Dermis microvascular lymphatic vessel endothelial cell (primary cell): Measurements from ENCODE around the gene TTL. TPM values are rescaled to one million over a fixed set of nuclear protein-coding genes. Genes with fewer than 3 reads are reported as not detected.
A peak's percentile ranks its signal among the peaks of the same experiment; 100 is the strongest.
"Not testable (repeated sequence)": the region's sequence is repeated elsewhere in the genome, so short reads cannot be mapped to it uniquely, and the experiment has no call there.

ENCODE experiments used
- DNase-seq, 2 donors: peaks; one replicate each; pipeline versions ENCODE4 v3.0.0 to v3.0.0-alpha.2; 2010; ENCODE audit warnings: low read depth in 2 of 2
- total RNA-seq: library from RNA; depleted of rRNA; stranded (reverse); fragments of >200 nt; gene quantifications from 2 replicates; pipeline ENCODE4 v1.2.1, GENCODE V29; 2014

Gene TTL
- total RNA-seq, 1 donor from 2014 or later = 10.1 TPM

DNA sequence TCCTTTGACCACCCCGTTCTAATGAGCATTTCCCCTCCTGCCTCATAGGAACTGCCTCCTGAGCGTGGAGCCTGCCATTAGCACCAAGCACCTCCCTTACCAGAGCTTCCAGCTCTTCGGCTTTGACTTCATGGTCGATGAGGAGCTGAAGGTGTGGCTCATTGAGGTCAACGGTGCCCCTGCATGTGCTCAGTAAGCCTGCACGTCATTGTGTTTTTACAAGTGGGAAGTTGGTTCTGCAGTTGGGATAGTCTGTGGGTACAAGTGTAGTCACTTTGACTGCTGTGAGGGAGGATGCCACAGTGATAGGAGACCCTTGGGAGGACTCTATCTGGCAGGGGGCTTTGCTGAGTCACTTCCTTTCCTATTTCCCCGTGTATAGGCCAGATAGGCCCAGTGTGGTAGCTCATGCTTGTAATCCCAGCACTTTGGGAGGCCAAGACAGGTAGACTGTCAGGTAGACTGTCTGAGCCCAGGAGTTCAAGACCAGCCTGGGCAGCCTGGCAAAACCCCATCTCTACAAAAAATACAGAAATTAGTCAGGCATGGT is 38.4 kb downstream of the TTL start:
- DNase-seq = no peak

DNA sequence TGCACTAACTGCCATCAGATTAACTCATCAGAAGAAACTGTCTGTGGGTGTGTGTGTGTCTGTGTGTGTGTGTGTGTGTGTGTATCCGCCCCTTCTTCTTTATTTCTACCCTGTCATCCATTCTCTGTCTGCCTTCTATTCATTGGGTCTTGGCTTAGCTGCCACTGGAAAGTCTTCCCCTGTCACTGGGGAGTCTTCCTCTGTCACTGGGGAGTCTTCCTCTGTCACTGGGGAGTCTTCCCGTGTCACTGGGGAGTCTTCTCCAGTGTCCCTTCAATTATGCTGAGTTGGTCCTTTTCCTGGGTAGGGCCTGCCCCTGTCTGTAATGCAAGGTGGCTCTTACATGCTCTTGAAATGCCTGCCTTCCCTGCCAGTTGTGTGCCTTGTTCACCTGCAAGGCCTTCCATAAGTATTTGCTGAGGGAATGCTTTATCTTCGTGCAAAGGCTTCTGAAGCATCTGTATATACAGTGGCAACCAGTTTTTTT is 41.4 kb downstream of the TTL start:
- no peak for DNase-seq

DNA sequence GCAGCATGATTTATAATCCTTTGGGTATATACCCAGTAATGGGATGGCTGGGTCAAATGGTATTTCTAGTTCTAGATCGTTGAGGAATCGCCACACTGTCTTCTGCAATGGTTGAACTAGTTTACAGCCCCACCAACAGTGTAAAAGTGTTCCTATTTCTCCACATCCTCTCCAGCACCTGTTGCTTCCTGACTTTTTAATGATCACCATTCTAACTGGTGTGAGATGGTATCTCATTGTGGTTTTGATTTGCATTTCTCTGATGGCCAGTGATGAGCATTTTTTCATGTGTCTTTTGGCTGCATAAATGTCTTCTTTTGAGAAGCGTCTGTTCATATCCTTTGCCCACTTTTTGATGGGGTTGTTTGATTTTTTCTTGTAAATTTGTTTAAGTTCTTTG is 42.3 kb downstream of the TTL start:
- not testable (repeated sequence) for DNase-seq

DNA sequence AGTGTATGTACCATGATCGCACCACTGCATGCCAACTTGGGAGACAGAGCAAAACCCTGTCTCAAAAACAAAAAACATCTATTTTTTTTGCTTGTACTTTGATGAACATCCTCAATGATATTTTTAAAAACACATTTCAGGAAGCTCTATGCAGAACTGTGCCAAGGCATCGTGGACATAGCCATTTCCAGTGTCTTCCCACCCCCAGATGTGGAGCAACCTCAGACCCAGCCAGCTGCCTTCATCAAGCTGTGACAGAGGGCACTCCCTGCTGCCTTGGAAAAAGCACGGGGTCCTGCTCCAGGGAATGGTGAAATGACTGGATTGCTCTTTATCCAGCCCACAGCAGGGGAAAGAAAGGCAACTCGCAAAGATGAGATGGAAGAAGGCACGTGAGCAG is 46.6 kb downstream of the TTL start:
- DNase-seq = no peak

DNA sequence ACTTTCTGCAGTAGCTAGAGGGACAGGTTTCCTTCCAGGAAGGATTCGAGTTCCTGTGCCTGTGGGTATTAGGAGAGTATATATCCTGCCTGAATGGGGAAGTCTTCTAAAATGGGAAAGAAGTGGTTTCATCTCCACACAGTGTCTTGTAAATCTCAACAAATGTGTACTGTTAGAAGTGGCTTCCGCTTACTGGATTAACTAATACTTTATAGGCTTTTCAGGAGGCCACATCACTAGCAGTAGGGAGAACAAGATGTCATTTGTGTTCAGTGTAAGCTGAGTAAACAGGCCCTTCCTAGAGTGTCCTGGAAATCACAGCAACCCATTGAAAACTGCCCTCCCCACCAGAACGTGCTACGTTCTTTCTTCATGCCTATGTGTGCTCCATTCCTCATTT is 47.8 kb downstream of the TTL start:
- no peak for DNase-seq

DNA sequence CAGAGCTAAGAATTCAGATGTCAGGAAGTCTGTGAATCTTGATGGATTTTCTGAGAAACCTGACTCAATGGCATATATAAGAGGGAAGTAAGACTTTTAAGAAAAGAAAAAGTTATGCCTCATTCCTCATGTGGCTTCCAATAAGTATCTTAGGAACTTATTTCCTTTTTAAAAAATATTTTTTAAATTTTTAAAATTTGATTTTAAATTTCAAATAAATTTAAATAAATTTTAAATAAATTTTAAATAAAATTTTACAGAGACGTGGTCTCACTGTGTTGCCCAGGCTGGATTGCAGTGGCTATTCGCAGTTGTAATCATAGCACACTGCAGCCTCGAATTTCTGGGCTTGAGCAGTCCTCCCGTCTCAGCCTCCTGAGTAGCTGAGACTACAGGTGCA is 48.8 kb downstream of the TTL start:
- no peak for DNase-seq

DNA sequence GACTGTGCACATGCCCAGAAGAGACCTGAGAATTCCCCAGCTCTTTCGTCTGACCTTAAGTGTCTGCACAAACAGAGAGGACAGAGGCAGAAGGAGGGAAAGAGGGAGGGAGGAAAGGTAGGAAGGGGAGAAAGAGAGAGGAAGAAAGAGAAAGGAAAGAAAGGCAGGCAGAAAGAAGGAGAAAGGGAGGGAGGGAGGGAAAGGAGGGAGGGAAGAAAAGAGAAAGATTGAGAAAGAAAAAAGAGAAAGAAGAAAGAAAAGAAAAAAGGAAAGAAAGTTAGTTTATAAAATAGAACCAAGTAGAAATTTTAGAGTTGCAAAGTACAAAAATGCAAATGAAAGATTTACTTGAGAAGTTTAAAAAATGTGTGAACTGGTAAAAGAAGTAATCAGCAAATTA is 52.9 kb downstream of the TTL start:
- DNase-seq = no peak

DNA sequence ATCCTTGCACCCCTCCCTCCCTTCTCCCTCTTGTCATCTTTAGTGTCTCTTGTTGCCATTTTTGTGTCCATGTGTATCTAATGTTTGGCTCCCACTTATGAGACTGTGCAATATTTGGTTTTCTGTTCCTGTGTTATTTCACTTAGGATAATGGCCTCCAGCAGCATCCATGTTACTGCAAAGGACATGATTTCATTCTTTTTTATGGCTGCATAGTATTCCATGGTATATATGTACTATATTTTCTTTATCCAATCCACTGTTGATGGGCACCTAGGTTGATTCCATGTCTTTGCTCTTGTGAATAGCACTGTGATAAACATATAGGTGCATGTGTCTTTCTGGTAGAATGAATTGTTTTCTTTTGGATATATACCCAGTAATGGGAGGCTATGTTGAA is 54.7 kb downstream of the TTL start:
- DNase-seq = not testable (repeated sequence)

DNA sequence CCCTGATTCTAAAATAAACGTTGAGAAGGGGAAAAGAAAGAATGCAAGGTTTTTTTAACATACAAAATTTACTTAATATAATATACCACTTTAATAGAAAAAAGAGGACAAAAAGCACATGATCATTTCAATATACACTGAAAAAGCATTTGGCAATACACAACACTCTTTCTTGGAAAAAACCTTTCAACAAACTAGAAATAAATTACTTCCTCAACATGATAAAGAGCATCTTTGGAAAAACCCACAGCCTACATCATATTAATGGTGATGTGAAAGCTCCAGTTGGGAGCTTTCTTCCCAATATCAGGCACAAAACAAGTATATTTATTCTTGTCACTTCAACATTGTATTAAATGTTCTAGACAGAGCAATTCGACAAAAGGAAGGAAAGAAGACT is 57.4 kb downstream of the TTL start:
- DNase-seq = no peak

DNA sequence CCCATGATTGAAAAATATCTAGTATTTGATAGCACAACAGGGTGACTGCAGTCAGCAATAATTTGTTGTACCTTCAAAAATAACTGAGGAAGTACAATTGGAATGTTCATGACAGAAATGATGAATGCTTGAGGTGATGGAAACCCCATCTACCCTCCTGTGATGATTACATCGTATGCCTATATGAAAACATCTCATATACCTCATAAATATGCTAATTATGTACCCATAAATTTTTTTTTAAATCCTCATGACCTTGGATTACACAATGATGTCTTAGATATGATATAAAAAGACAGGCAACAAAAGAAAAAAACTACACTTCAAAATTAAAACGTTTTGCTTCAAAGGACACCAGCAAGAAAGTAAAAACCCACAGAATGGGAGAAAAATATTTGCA is 59.0 kb downstream of the TTL start:
- no peak for DNase-seq

DNA sequence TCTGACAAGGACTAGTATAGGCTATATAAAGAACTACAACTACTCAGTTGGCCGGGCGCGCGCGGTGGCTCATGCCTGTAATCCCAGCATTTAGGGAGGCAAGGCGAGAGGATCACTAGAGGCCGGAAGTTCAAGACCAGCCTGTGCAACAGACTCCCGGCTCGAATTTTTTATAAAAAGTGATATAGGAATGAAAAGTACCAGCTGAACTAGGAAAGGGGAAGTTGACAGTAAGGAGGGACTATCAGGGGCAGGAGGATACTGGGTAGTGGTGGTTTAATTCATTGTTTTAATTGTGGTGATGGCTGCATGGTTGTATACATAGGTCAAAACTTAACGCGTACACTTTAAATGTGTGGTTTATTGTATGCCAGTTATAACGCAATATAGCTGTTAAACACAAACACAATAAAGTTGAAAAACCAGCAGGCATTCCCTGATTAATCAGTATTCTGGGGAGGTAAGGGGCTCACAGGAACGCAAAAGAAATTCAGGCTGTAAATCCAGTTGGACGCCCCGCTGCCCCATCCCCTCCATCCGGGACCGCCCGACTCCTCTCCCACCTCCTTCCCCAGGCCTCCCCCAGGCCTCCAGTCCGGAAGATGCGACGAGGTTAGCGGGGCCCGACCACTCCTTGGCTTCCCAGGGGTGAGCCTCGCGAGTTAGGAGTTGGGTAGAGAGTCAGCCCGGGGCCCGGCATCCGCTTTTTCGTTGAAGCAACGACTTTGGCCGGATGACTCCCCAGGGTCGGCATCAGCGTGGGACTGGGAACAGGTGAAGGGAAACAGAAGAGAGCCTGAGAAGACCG is 59.6 kb downstream of the TTL start:
- DNase-seq = peak in 1 of 2 donors; percentile 58

DNA sequence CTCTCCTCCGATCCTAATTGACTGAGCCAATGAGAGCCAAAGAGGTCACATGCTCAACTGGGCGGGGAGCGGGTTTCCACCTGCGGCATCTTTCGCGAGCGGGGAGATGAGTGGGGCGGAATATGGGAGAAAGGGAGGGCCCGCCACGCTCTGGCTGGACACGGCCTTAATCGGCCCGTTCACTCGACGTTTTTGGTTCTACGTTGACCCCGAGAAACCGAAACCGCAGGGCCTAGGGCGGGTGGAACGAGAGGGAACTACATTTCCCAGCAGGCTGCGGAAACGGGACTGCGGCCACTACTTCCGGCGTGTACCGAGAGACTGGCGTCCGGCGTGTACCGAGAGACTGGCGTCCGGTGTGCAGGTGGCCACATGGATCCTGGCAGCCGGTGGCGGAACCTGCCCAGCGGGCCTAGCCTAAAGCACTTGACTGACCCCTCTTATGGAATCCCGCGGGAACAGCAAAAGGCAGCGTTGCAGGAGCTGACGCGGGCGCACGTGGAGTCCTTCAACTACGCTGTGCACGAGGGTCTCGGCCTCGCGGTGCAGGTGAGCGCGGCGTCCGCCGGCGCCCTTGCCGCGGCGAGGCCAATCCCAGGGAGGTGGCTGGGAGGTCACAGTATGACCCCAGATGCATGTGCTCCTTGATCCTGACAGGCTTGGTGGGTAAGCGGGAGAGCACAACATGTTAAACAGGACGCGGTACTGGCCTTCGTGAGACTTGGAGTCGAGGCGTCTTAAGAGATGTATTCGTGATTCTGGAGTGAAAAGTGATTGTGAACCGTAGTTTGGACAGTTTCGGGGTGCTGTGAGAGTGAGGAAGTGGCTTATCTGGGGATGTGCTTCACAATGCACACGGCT is 60.4 kb downstream of the TTL start, which contains the start of gene POLR1B:
Gene POLR1B, plus strand, starts transcription at position 343 of the 861 bp plus-strand sequence. Its CDS starts 30 bp downstream, at position 373.
- peak; percentile 70 to 82 for DNase-seq

DNA sequence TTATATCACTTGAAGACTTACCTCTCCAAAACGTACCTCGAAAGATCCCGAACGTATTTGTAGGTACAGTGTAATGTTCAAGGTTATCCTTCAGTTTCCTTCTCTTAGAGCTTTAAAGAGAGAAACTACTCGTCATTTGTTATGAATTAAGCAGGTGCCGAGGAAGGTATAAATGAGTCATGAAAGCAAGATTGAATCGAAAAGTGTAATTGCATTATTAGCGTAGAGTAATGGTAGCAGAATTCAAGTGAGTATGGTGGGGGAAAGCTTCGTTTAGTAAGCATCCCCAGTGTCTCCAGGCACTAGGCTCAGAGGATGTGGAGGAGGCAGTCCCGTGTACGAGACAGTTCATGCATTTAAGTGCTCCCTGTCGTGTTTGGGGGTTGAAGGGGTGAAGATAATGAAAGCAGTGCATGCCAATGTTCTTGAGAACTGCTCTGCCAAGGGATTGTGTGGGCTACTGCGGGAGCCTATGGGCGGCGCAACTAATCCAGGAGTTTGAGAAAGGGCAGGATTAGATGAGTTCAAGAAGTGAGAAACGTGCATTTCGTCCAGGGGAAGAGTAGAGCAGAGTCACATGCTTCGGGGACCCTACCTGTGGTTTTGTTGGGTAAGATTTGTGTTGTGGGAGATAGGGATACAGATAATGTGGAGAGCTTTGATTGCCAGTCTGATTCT is 61.2 kb downstream of the TTL start:
- peak in 1 of 2 donors; percentile 15 for DNase-seq

DNA sequence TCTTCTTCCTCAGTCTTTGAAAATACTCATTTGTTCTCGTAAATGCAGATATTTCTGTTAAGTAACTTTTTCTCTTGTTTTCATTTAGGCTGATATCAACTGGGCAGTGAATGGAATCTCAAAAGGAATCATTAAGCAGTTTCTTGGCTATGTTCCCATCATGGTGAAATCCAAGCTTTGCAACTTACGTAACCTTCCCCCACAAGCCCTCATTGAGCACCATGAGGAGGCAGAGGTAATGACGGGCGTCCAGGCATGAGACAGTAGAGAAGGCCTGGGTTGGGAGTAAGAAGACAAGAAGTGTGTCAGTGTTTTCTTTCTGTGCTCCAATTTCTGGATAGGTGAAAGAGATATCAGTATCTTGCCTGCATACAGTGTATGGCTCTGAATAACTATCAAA is 65.4 kb downstream of the TTL start:
- DNase-seq = no peak

DNA sequence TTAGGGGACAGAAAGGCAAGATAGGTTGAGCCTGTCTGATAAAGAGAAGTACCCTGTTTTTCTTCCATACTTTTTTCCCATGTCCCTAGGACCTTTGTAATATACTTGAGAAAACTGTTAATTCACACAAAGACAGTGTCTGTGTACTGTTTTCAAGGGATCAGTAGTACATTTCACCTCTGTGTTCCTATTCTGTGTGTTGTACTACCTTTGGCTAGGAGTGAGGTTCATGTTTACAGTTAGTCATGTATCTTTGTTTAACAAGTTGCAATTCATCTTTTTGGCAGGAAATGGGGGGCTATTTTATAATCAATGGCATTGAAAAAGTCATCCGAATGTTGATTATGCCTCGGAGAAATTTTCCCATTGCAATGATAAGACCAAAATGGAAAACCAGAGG is 67.0 kb downstream of the TTL start:
- no peak for DNase-seq

DNA sequence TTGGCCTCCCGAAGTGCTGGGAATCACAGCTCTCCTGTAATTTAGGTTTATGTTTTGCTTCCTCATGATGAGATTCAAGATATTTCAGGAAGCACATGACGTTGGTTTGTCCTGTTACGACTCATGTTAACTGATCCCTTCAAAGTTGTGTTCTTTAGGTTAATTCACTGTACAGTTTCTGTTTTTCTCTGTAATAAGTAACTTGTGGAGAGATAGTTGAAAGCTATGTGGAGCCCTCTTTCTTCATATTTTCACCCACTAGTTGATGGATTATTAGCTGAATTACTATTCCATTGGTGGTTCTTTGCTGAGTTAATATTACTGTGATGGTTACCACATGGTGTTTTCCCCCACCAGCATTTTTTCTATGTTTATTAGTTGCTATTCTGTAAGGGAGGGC is 84.1 kb downstream of the TTL start:
- DNase-seq = no peak

DNA sequence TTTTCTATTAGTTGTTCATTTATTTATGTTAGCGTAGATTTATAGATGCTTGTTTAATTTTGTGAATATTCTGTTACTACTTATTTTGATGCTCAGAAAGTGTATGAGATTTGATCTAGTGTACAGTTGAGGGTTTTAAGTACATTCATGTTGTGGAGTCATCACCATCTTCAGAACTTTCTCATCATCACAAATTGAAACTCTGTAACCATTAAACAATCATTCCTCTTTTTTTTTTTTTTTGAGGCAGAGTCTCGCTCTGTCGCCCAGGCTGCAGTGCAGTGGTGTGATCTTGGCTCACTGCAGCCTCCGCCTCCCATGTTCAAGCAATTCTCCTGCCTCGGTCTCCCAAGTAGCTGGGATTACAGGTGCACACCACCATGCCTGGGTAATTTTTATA is 84.6 kb downstream of the TTL start:
- DNase-seq = not testable (repeated sequence)

DNA sequence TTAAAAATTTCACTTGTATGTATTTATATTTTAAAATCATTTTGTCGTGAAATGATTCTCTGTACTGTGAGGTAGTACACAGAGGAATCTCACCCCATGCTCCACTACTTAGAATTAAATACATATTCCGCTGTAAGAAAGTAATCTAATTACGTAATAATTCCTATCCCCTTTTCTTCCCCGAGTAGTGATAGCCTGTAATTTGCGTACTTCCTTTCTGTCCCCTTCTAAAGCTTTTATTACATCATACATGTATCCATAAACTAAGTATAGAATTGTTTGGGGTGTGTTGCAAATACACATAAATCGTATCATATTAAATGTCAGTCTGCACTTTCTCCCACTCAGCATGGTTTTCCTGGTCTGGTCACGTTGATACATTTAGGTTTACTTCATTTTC is 90.0 kb downstream of the TTL start:
- DNase-seq = no peak

DNA sequence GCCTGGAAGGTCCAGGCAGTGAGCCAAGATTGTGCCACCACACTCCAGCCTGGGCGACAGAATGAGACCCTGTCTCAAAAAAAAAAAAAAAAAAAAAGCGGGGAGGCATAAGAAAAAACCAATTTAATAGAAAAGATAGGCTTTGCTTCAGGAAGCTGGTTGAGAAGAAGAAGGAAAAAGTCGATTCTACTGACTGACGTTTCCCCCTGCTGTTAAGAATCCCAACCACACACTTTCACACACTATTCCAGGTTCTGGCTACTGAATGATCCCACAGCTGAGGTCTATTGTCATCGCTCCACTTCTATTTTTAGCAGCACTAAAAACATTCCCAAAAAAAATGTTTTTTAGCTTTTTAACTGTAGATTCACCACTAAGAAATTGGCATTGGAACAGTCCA is 95.8 kb downstream of the TTL start:
- DNase-seq = peak in 1 of 2 donors; percentile 7

DNA sequence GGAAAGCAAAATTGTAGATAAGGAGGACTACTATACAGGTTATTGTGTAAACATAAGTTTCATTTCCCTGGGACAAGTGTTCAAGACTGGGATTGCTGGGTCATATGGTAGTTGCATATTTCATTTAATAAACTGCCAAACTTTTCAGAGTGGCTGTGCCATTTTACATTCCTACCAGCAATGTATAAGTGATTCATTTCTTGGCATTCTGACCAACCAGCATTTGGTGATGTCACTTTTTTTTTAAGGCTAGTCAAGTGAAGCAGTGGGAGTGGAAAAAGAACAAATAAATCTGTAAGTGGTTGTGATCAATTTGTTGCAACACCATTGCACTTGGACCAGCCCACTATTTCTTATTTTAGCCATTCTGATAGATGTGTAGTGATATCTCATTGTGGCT is 97.3 kb downstream of the TTL start:
- peak in 1 of 2 donors; percentile 67 for DNase-seq

DNA sequence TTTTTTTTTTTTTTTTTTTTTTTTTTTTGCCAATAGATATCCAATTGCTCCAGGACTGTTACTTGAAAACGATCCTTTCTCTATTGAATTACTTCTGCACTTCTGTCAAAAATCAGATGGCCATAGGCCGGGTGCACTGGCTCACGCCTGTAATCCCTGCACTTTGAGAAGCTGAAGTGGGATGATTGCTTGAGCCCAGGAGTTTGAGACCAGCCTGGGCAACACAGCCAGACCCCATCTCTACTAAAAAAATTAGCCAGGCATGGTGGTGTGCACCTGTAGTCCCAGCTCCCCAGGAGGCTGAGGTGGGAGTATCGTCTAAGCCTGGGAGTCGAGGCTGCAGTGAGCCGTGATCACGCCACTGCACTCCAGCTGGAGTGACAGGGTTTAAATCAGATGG is 98.1 kb downstream of the TTL start:
- no peak for DNase-seq

DNA sequence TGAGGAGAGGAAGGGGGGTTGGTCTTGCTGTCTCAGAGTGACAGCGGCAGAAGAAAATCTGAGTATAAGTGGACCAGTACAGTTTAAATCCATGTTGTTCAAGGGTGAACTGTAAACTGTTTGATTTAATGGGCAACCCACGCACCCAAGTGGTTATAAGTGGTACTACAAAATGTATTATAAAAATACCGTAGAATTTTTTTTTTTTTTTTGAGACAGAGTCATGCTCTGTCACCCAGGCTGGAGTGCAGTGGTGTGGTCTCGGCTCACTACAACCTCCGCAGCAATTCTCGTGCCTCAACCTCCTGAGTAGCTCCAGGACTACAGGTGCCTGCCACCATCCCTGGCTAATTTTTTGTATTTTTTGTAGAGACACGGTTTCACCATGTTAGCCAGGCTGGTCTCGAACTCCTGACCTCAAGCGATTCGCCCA is 100.4 kb downstream of the TTL start:
- peak in 1 of 2 donors; percentile 70 for DNase-seq
